ENCODE measurements around the gene CCDC33. TPM values are rescaled to one million over a fixed set of nuclear protein-coding genes. Genes with fewer than 3 reads are reported as not detected.

The CCDC33 gene
- total and polyA plus RNA-seq, 10 of the 15 experiments (the other 5 are each of a cell fraction or from before 2014, with no cell fraction given) = 0.57 to 5.8 (median 4.3) TPM

GRCh38 chr15:74261041-74261440 lies 24.9 kb downstream of the CCDC33 start:
- intact Hi-C loops (cut with micrococcal nuclease; ENCODE audit: unreplicated experiment) (no loop called here), in situ Hi-C loops (cut with MboI) (no loop called here)
- 15% methylated on average over 3 of the region's 3 CpGs for WGBS (ENCODE audit: insufficient coverage, insufficient replicate concordance, low lambda C conversion rate, missing lambda C conversion rate)
- ATAC-seq = no peak
- FAIRE-seq = no peak
- ChIA-PET RAD21 (ENCODE audit: unreplicated experiment) (no interaction called here), POLR2A (no interaction called here), SMC1A (ENCODE audit: uncharacterized antibody, unreplicated experiment) (no interaction called here), CTCF (interaction anchor here (0.6 kb wide), 1 partner anchor 353 kb away, joined by 3 read pairs; no protein-coding TSS in a partner anchor)
- no peaks in the 10 kb centered on the region for H3K4me1 ChIP-seq (ENCODE audit: control insufficient read depth, insufficient read depth, low read length)
- H4K20me1 ChIP-seq (ENCODE audit: control insufficient read depth, insufficient read depth) = no peaks in the 10 kb centered on the region; the same call in 1 of the 2 replicates
- DNase-seq (ENCODE audit: low read depth, low spot score) = no peak
- H3K9me3 ChIP-seq (replicated peaks; ENCODE audit: control insufficient read depth, insufficient read depth, low read length) = no peaks in the 10 kb centered on the region
- TF ChIP-seq, protein P1, sequence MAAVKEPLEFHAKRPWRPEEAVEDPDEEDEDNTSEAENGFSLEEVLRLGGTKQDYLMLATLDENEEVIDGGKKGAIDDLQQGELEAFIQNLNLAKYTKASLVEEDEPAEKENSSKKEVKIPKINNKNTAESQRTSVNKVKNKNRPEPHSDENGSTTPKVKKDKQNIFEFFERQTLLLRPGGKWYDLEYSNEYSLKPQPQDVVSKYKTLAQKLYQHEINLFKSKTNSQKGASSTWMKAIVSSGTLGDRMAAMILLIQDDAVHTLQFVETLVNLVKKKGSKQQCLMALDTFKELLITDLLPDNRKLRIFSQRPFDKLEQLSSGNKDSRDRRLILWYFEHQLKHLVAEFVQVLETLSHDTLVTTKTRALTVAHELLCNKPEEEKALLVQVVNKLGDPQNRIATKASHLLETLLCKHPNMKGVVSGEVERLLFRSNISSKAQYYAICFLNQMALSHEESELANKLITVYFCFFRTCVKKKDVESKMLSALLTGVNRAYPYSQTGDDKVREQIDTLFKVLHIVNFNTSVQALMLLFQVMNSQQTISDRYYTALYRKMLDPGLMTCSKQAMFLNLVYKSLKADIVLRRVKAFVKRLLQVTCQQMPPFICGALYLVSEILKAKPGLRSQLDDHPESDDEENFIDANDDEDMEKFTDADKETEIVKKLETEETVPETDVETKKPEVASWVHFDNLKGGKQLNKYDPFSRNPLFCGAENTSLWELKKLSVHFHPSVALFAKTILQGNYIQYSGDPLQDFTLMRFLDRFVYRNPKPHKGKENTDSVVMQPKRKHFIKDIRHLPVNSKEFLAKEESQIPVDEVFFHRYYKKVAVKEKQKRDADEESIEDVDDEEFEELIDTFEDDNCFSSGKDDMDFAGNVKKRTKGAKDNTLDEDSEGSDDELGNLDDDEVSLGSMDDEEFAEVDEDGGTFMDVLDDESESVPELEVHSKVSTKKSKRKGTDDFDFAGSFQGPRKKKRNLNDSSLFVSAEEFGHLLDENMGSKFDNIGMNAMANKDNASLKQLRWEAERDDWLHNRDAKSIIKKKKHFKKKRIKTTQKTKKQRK (IDR thresholded peaks at IDR 0.05; ENCODE audit: low read depth, low read length) = no peak
- TF ChIP-seq KDM1A (IDR thresholded peaks at IDR 0.05; ENCODE audit: borderline replicate concordance) = no peak
- no peak for TF ChIP-seq RUNX3 (IDR thresholded peaks at IDR 0.05; ENCODE audit: low read length)
- TF ChIP-seq NFXL1 (IDR thresholded peaks at IDR 0.05; ENCODE audit: borderline replicate concordance) = no peak
- TF ChIP-seq MTA2 (IDR thresholded peaks at IDR 0.05; ENCODE audit: low read depth) = no peak
- no TSS peak for BruUV-seq (replicated peaks)
- H3K79me2 ChIP-seq (ENCODE audit: control insufficient read depth, insufficient read depth, low read length) = no peaks in the 10 kb centered on the region
- no peak overlapping the region for H2AFZ ChIP-seq (ENCODE audit: control insufficient read depth, low read depth, low read length)
- H3K9ac ChIP-seq (ENCODE audit: control insufficient read depth, insufficient read depth, low read length) = no peak overlapping the region
- no peaks in the 10 kb centered on the region for H3K36me3 ChIP-seq (ENCODE audit: control insufficient read depth in 2 of 2, insufficient read depth in 2 of 2, low read length in 1 of 2)
- no peak overlapping the region for H3K4me2 ChIP-seq (ENCODE audit: control insufficient read depth, insufficient read depth)
- H3K27me3 ChIP-seq (replicated peaks in 1 of 2; ENCODE audit: control insufficient read depth in 2 of 2, insufficient read depth in 2 of 2, low read length in 1 of 2) = peaks cover 0 to 2% of the 10 kb centered on the region in 2 experiments; a peak in 3 of 4 replicates
- no peak overlapping the region for H3K4me3 ChIP-seq
- H3K27ac ChIP-seq (ENCODE audit: control insufficient read depth, insufficient read depth) = no peak overlapping the region

All from GM12878 (cell line).